KMS-11 (cell line): ENCODE measurements around the gene OPRL1.

ENCODE experiments used
- H2AFZ ChIP-seq: fragments of 200-600 bp; sonication (generic); 2 replicates; pipeline ENCODE4 v1.6.1; 2016; ENCODE audit warnings: antibody characterized with exemption, mixed run types, low read depth
- H3K27ac ChIP-seq: fragments of 200-600 bp; sonication (generic); 2 replicates; pipeline ENCODE4 v1.6.1; 2016; ENCODE audit warnings: mild to moderate bottlenecking, mixed run types
- H3K27me3 ChIP-seq: fragments of 200-600 bp; sonication (generic); 2 replicates; pipeline ENCODE4 v1.6.1; 2017; ENCODE audit warnings: mild to moderate bottlenecking, low read depth, mixed run types, moderate library complexity; ENCODE audit not compliant: insufficient read depth
- H3K36me3 ChIP-seq: fragments of 200-600 bp; sonication (generic); 2 replicates; pipeline ENCODE4 v1.6.1; 2017; ENCODE audit warnings: mild to moderate bottlenecking, mixed run types; ENCODE audit not compliant: insufficient read depth
- H3K4me1 ChIP-seq: fragments of 200-600 bp; sonication (generic); 2 replicates; pipeline ENCODE4 v1.6.1; 2016; ENCODE audit warnings: mild to moderate bottlenecking, low read depth, mixed run types; ENCODE audit not compliant: poor library complexity, severe bottlenecking
- H3K4me2 ChIP-seq: fragments of 200-600 bp; sonication (generic); 2 replicates; pipeline ENCODE4 v1.7.0; 2016; ENCODE audit warnings: mild to moderate bottlenecking, mixed run types
- H3K4me3 ChIP-seq: fragments of 200-600 bp; sonication (generic); IDR thresholded peaks from 2 replicates; pipeline ENCODE4 v1.6.1; 2017; ENCODE audit warnings: low read depth, low read length, mixed read lengths; ENCODE audit not compliant: insufficient read depth
- H3K79me2 ChIP-seq: fragments of 200-600 bp; sonication (generic); 2 replicates; pipeline ENCODE4 v1.6.1; 2016; ENCODE audit warnings: low read depth, mixed run types; ENCODE audit not compliant: insufficient read depth
- H3K9ac ChIP-seq: fragments of 200-600 bp; sonication (generic); 2 replicates; pipeline ENCODE4 v1.6.1; 2016; ENCODE audit warnings: mild to moderate bottlenecking, mixed run types
- H4K20me1 ChIP-seq: fragments of 200-600 bp; sonication (generic); 2 replicates; pipeline ENCODE4 v1.6.1; 2016; ENCODE audit warnings: mild to moderate bottlenecking, mixed run types; ENCODE audit not compliant: insufficient read depth
- CTCF ChIP-seq: fragments of 200-600 bp; sonication (generic); conservative IDR thresholded peaks from 2 replicates; pipeline ENCODE4 v1.6.1; 2017; ENCODE audit warnings: low read depth, mild to moderate bottlenecking, antibody characterized with exemption, low read length, moderate library complexity, mixed read lengths

Gene OPRL1

GRCh38 chr20:64077094-64077493 is 2.8 kb upstream of the OPRL1 start:
- Histone ChIP-seq H4K20me1 (no peaks in the 10 kb centered on the region), H3K4me2 (no peak overlapping the region), H3K27ac (no peak overlapping the region), H3K4me3 (no peak overlapping the region), H3K27me3 (peaks cover 27% of the 10 kb centered on the region; the same call in 1 of the 2 replicates), H3K4me1 (peaks cover 20% of the 10 kb centered on the region), H3K79me2 (no peaks in the 10 kb centered on the region), H3K36me3 (no peaks in the 10 kb centered on the region), H2AFZ (no peak overlapping the region), H3K9ac (no peak overlapping the region)
- TF ChIP-seq CTCF = no peak

GRCh38 chr20:64077541-64077875 is 2.4 kb upstream of the OPRL1 start:
- peaks cover 31% of the 10 kb centered on the region for H3K27me3 ChIP-seq
- H3K4me3 ChIP-seq = no peak overlapping the region
- no peaks in the 10 kb centered on the region for H3K79me2 ChIP-seq
- no peak overlapping the region for H2AFZ ChIP-seq
- H3K9ac ChIP-seq = no peak overlapping the region
- H4K20me1 ChIP-seq = no peaks in the 10 kb centered on the region
- no peak for TF ChIP-seq CTCF
- H3K36me3 ChIP-seq = no peaks in the 10 kb centered on the region
- H3K4me1 ChIP-seq = peaks cover 20% of the 10 kb centered on the region
- no peak overlapping the region for H3K27ac ChIP-seq
- H3K4me2 ChIP-seq = no peak overlapping the region

GRCh38 chr20:64077876-64078551 is 1.9 kb upstream of the OPRL1 start:
- Histone ChIP-seq H3K4me3 (no peak overlapping the region), H4K20me1 (no peaks in the 10 kb centered on the region), H2AFZ (no peak overlapping the region), H3K36me3 (no peaks in the 10 kb centered on the region), H3K4me2 (peak overlapping the region; percentile 98), H3K9ac (peak overlapping the region; percentile 74; the same call in 1 of the 2 replicates), H3K27me3 (peaks cover 36% of the 10 kb centered on the region), H3K79me2 (no peaks in the 10 kb centered on the region), H3K27ac (no peak overlapping the region), H3K4me1 (peaks cover 20% of the 10 kb centered on the region)
- no peak for TF ChIP-seq CTCF

GRCh38 chr20:64078934-64079272 is 979 bp upstream of the OPRL1 start:
- H3K36me3 ChIP-seq = no peaks in the 10 kb centered on the region
- H2AFZ ChIP-seq = peak overlapping the region; percentile 87
- peaks cover 20% of the 10 kb centered on the region for H3K4me1 ChIP-seq
- no peak overlapping the region for H3K27ac ChIP-seq
- peak overlapping the region; percentile 74; the same call in 1 of the 2 replicates for H3K9ac ChIP-seq
- H3K4me2 ChIP-seq = peak overlapping the region; percentile 98
- no peak for TF ChIP-seq CTCF
- no peak overlapping the region for H3K4me3 ChIP-seq
- no peaks in the 10 kb centered on the region for H3K79me2 ChIP-seq
- peaks cover 44% of the 10 kb centered on the region for H3K27me3 ChIP-seq
- H4K20me1 ChIP-seq = no peaks in the 10 kb centered on the region
